ENCODE measurements around the gene NLRP4. TPM values are rescaled to one million over a fixed set of nuclear protein-coding genes. Genes with fewer than 3 reads are reported as not detected.

Gene NLRP4, protein sequence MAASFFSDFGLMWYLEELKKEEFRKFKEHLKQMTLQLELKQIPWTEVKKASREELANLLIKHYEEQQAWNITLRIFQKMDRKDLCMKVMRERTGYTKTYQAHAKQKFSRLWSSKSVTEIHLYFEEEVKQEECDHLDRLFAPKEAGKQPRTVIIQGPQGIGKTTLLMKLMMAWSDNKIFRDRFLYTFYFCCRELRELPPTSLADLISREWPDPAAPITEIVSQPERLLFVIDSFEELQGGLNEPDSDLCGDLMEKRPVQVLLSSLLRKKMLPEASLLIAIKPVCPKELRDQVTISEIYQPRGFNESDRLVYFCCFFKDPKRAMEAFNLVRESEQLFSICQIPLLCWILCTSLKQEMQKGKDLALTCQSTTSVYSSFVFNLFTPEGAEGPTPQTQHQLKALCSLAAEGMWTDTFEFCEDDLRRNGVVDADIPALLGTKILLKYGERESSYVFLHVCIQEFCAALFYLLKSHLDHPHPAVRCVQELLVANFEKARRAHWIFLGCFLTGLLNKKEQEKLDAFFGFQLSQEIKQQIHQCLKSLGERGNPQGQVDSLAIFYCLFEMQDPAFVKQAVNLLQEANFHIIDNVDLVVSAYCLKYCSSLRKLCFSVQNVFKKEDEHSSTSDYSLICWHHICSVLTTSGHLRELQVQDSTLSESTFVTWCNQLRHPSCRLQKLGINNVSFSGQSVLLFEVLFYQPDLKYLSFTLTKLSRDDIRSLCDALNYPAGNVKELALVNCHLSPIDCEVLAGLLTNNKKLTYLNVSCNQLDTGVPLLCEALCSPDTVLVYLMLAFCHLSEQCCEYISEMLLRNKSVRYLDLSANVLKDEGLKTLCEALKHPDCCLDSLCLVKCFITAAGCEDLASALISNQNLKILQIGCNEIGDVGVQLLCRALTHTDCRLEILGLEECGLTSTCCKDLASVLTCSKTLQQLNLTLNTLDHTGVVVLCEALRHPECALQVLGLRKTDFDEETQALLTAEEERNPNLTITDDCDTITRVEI
- not detected in 2 replicates for total RNA-seq

DNA sequence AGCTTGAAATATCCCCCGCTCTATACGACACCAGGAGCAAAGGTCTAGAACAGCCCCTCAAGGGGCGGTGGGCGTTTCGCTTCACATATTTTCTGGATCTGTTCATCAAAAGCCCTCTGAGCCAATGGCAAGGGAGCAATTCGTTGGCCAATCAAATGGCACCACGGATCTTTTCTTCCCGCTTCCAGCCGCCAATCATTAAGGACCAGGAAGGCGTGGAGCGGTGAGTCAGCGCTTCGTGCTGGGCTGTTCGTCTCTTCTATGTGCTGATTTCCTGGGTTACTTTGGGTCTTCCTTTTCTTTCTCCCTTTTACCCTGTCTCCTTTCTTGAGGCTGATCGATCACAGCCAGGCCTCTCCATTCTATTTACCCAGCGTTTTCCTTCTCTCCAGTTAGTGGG is at the start of gene NLRP4:
Gene NLRP4 (plus strand): TSS at position 201 of the 400 bp plus-strand sequence. CDS start 15,541 bp downstream, outside the sequence.

GRCh38 chr19:55831846-55832245 is 4.5 kb upstream of the NLRP4 start, which contains the start of gene NLRP11:
NLRP11 (minus strand) TSS chr19:55831999; CDS start chr19:55818174, 13,825 bp downstream.

Other genes with a start within 250 kb of the NLRP4 start
- 4.8 and 6.1 TPM in 2 replicates for gene FIZ1, start 237.0 kb upstream of the NLRP4 start, total RNA-seq
- 25.6 and 46.4 TPM in 2 replicates for gene ZNF524, start 236.3 kb upstream of the NLRP4 start, total RNA-seq
- gene ZNF865, start 230.9 kb upstream of the NLRP4 start, total RNA-seq = 4.6 and 4.9 TPM in 2 replicates
- gene ZNF784, start 212.0 kb upstream of the NLRP4 start, total RNA-seq = 4.7 and 5.2 TPM in 2 replicates
- gene ZNF580, start 195.5 kb upstream of the NLRP4 start, total RNA-seq = 27.0 and 32.3 TPM in 2 replicates
- gene ZNF581, start 192.9 kb upstream of the NLRP4 start, total RNA-seq = 29.1 and 59.8 TPM in 2 replicates
- gene CCDC106, start 188.3 kb upstream of the NLRP4 start, total RNA-seq = 19.0 and 19.8 TPM in 2 replicates
- gene U2AF2, start 181.5 kb upstream of the NLRP4 start, total RNA-seq = 82.9 and 105 TPM in 2 replicates
- 119 and 121 TPM in 2 replicates for gene EPN1, start 161.3 kb upstream of the NLRP4 start, total RNA-seq
- gene NLRP9, start 98.1 kb upstream of the NLRP4 start, total RNA-seq = not detected in 2 replicates
- not detected in 2 replicates for gene RFPL4A, start 77.4 kb upstream of the NLRP4 start, total RNA-seq
- not detected in 2 replicates for gene RFPL4AL1, start 67.4 kb upstream of the NLRP4 start, total RNA-seq
- gene NLRP11, start 4.5 kb upstream of the NLRP4 start, total RNA-seq = not detected in 2 replicates
- gene NLRP13, start 95.8 kb downstream of the NLRP4 start, total RNA-seq = not detected in 2 replicates
- gene NLRP8, start 111.3 kb downstream of the NLRP4 start, total RNA-seq = not detected in 2 replicates
- gene NLRP5, start 150.2 kb downstream of the NLRP4 start, total RNA-seq = not detected in 2 replicates